Suprapubic skin (tissue), 3 donors: ENCODE measurements around the gene ZBTB17.

Experiments
- CTCF ChIP-seq, 2 donors: fragments of 200-600 bp in 1 of 2; fragments of 450-650 bp in 1 of 2; sonication (generic) in 1 of 2; IDR thresholded peaks; one replicate each; pipeline ENCODE4 v1.5.1; 2016 to 2019; ENCODE audit warnings: antibody characterized with exemption in 2 of 2, mild to moderate bottlenecking in 1 of 2, moderate library complexity in 1 of 2
- EP300 ChIP-seq: sonication (generic); formaldehyde crosslinking; IDR thresholded peaks from one replicate; pipeline ENCODE4 v1.6.1; 2017; ENCODE audit warnings: antibody characterized with exemption
- POLR2A ChIP-seq, 2 donors: fragments of 450-650 bp; IDR thresholded peaks; one replicate each; pipeline ENCODE4 v1.6.1; 2017; ENCODE audit warnings: antibody characterized with exemption in 2 of 2, mild to moderate bottlenecking in 2 of 2, moderate library complexity in 2 of 2

- TF ChIP-seq POLR2A (IDR thresholded peaks at IDR 0.05) (no peak), CTCF (IDR thresholded peaks at IDR 0.05) (no peak), EP300 (no peak)
These were observed 41.5 kb downstream of the ZBTB17 start for GRCh38 chr1:15934211-15935055.
